ENCODE measurements around the gene PLEKHH3.

Gene PLEKHH3

GRCh38 chr17:42685831-42686230 lies 9.0 kb upstream of the PLEKHH3 start:
- TF ChIP-seq CTCF (IDR thresholded peaks at IDR 0.05), result no peak

GRCh38 chr17:42684929-42685556 lies 8.2 kb upstream of the PLEKHH3 start:
- no peak for TF ChIP-seq CTCF (IDR thresholded peaks at IDR 0.05)

GRCh38 chr17:42683407-42684034 lies 6.7 kb upstream of the PLEKHH3 start:
- TF ChIP-seq CTCF (IDR thresholded peaks at IDR 0.05), result no peak

- no peak for TF ChIP-seq CTCF (IDR thresholded peaks at IDR 0.05)
Observed at GRCh38 chr17:42682722-42683403, 6.1 kb upstream of the PLEKHH3 start.

- TF ChIP-seq CTCF (IDR thresholded peaks at IDR 0.05), result no peak
Observed at GRCh38 chr17:42681976-42682721, 5.4 kb upstream of the PLEKHH3 start, which contains the start of gene CNTNAP1. Gene CNTNAP1, plus strand, starts transcription at chr17:42682531. Its CDS starts 299 bp downstream, at chr17:42682830.

- no peak for TF ChIP-seq CTCF (IDR thresholded peaks at IDR 0.05)
Observed at GRCh38 chr17:42680331-42680808, 3.6 kb upstream of the PLEKHH3 start.

All from LNCAP (cell line).